Smooth muscle cell (in vitro differentiated cells): ENCODE measurements around the gene VPS9D1. TPM values are rescaled to one million over a fixed set of nuclear protein-coding genes. Genes with fewer than 3 reads are reported as not detected.
"Not testable (repeated sequence)": the region's sequence is repeated elsewhere in the genome, so short reads cannot be mapped to it uniquely, and the experiment has no call there.

ENCODE experiments used
- DNase-seq: peaks from one replicate; lab custom pipeline; 2025; ENCODE audit not compliant: unreplicated experiment; lab: John Stamatoyannopoulos, UW
- H2AFZ ChIP-seq: fragments of 200-600 bp; sonication (generic); 2 replicates; pipeline ENCODE4 v1.6.0; 2016; ENCODE audit warnings: antibody characterized with exemption, low read depth, mild to moderate bottlenecking
- H3F3A ChIP-seq: fragments of 200-600 bp; sonication (generic); 2 replicates; pipeline ENCODE4 v1.6.0; 2017; ENCODE audit warnings: antibody characterized with exemption, low read depth
- H3K27ac ChIP-seq: fragments of 200-600 bp; sonication (generic); 2 replicates; pipeline ENCODE4 v1.5.1; 2016; ENCODE audit warnings: low read depth, mild to moderate bottlenecking
- H3K27me3 ChIP-seq: fragments of 200-600 bp; sonication (generic); 2 replicates; pipeline ENCODE4 v1.6.1; 2016; ENCODE audit warnings: low read depth, mild to moderate bottlenecking
- H3K36me3 ChIP-seq: fragments of 200-600 bp; sonication (generic); 2 replicates; pipeline ENCODE4 v1.5.1; 2016; ENCODE audit warnings: low read depth
- H3K4me1 ChIP-seq: fragments of 200-600 bp; sonication (generic); 2 replicates; pipeline ENCODE4 v1.5.1; 2016; ENCODE audit warnings: low read depth
- H3K4me2 ChIP-seq: fragments of 200-600 bp; sonication (generic); 2 replicates; pipeline ENCODE4 v1.6.0; 2016; ENCODE audit warnings: mild to moderate bottlenecking
- H3K4me3 ChIP-seq: fragments of 200-600 bp; sonication (generic); 2 replicates; pipeline ENCODE4 v1.5.1; 2016; ENCODE audit warnings: mild to moderate bottlenecking
- H3K79me2 ChIP-seq: fragments of 200-600 bp; sonication (generic); 2 replicates; pipeline ENCODE4 v1.6.0; 2016; ENCODE audit warnings: low read depth, mild to moderate bottlenecking
- H3K9ac ChIP-seq: fragments of 200-600 bp; sonication (generic); 2 replicates; pipeline ENCODE4 v1.6.0; 2016; ENCODE audit warnings: low read depth
- H3K9me3 ChIP-seq: fragments of 200-600 bp; sonication (generic); replicated peaks from 2 replicates; pipeline ENCODE4 v1.5.1; 2016; ENCODE audit warnings: low read depth
- H4K20me1 ChIP-seq: fragments of 200-600 bp; sonication (generic); 2 replicates; pipeline ENCODE4 v1.6.0; 2016; ENCODE audit warnings: low read depth
- WGBS: methylation state at CpG from one replicate; pipeline ENCODE4 v1.1.7; 2016; ENCODE audit warnings: low lambda C conversion rate; 5-methylcytosine and 5-hydroxymethylcytosine counted together
- polyA plus RNA-seq: library from polyadenylated mRNA; unstranded; fragments of >200 nt; fragmentation: Nextera tagmentation; extraction: Ambion mirVana; gene quantifications from 2 replicates; pipeline ENCODE4 v1.2.1, GENCODE V29; 2016
- total RNA-seq: library from RNA; depleted of rRNA; stranded (reverse); fragments of >200 nt; gene quantifications from 2 replicates; pipeline ENCODE4 v1.2.3, GENCODE V29; 2014
- TF ChIP-seq, protein P1 (sequence below): fragments of 200-600 bp; sonication (generic); IDR thresholded peaks from 2 replicates; pipeline ENCODE4 v1.5.1; 2017; ENCODE audit warnings: borderline replicate concordance, mild to moderate bottlenecking, antibody characterized with exemption; ENCODE audit not compliant: insufficient read depth, poor library complexity, severe bottlenecking

The VPS9D1 gene
- total and polyA plus RNA-seq, 2 experiments from 2014 or later: 10.6 to 15.7 TPM

DNA sequence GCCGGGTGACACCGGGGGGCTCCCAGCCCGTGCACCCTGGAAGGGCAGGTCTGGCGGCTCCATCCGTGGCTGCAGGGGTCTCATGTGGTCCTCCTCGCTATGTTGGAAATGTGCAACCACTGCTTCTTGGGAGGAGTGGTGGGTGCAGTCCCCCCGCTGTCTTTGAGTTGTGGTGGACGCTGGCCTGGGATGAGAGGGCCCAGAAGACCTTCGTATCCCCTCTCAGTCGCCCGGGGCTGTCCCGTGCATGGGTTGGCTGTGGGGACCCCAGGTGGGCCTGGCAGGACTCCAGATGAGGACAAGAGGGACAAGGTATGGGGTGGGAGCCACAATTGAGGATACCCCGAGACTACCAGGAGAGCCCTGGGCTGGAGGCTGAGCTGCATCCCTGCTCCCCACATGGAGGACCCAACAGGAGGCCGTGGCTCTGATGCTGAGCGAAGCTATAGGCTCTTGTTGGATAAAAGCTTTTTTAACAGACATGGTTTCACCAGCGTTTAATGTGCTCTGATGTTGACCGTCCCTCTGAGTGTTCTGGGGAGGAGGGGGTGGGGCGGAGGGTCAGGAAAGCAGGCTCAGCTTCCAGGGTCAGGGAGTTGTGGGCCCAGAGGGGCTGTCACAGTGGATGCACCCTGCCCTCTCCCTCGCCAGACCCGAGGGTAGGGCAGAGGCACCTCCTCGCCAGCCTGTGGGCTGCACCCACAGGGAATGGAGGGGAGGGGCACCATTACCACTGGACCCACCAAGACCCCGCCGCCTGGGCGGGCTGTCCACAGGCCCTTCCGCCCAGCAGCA, 24.6 kb downstream of the VPS9D1 start:
- Histone ChIP-seq H3K4me2 (no peak overlapping the region), H3K9ac (no peak overlapping the region), H3K9me3 (no peaks in the 10 kb centered on the region), H3F3A (no peaks in the 10 kb centered on the region), H3K27me3 (no peaks in the 10 kb centered on the region), H3K79me2 (peaks cover 3% of the 10 kb centered on the region), H3K27ac (no peak overlapping the region), H3K4me3 (no peak overlapping the region), H2AFZ (no peak overlapping the region), H4K20me1 (peaks cover 21% of the 10 kb centered on the region), H3K36me3 (no peaks in the 10 kb centered on the region), H3K4me1 (peaks cover 12% of the 10 kb centered on the region)
- 90% methylated on average over 24 of the region's 25 CpGs for WGBS
- TF ChIP-seq, protein P1, sequence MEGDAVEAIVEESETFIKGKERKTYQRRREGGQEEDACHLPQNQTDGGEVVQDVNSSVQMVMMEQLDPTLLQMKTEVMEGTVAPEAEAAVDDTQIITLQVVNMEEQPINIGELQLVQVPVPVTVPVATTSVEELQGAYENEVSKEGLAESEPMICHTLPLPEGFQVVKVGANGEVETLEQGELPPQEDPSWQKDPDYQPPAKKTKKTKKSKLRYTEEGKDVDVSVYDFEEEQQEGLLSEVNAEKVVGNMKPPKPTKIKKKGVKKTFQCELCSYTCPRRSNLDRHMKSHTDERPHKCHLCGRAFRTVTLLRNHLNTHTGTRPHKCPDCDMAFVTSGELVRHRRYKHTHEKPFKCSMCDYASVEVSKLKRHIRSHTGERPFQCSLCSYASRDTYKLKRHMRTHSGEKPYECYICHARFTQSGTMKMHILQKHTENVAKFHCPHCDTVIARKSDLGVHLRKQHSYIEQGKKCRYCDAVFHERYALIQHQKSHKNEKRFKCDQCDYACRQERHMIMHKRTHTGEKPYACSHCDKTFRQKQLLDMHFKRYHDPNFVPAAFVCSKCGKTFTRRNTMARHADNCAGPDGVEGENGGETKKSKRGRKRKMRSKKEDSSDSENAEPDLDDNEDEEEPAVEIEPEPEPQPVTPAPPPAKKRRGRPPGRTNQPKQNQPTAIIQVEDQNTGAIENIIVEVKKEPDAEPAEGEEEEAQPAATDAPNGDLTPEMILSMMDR: no peak
- DNase-seq: no peak

DNA sequence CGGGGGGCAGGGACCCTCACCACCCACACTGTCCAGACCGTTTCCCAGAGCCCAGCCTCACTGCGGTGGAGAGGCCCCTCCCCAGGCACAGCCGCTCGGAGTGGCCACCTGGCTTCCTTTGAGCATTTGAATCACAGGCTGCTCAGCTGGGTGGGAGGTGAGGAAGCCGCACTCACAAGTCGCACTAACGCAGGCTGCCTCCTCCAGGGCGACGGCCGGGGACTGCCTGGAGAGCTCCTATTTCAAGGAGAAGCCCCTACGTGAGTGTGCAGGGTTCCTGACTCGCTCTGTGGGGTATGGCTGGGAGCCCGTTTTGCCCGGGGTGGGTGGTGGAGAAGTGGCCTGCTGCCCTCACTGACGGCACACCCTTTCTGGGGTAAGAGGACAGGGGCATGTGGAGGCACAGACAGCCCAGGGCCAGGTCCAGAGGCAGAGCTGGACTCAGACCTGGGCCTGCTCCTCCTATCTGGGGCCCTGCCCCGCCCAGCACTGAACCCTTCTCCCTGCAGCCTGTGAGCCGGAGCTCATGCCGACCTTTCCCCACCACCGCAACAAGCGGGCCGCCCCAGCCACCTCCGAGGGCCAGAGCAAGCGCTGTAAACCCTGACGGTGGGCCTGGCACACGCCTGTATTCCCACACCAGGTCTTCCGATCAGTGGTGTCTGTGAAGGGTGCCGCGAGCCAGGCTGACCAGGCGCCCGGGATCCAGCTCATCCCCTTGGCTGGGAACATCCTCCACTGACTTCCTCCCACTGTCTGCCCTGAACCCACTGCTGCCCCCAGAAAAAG, 25.4 kb downstream of the VPS9D1 start:
- no peaks in the 10 kb centered on the region for H3K36me3 ChIP-seq
- TF ChIP-seq, protein P1: no peak
- 94% methylated on average over 31 of the region's 31 CpGs for WGBS
- H3K9ac ChIP-seq: no peak overlapping the region
- no peaks in the 10 kb centered on the region for H3F3A ChIP-seq
- H3K4me3 ChIP-seq: no peak overlapping the region
- H2AFZ ChIP-seq: no peak overlapping the region
- H3K9me3 ChIP-seq: no peaks in the 10 kb centered on the region
- H3K79me2 ChIP-seq: peaks cover 3% of the 10 kb centered on the region
- H3K27me3 ChIP-seq: no peaks in the 10 kb centered on the region
- no peak overlapping the region for H3K27ac ChIP-seq
- H3K4me2 ChIP-seq: no peak overlapping the region
- DNase-seq: no peak
- peaks cover 5% of the 10 kb centered on the region for H3K4me1 ChIP-seq
- peaks cover 16% of the 10 kb centered on the region for H4K20me1 ChIP-seq

DNA sequence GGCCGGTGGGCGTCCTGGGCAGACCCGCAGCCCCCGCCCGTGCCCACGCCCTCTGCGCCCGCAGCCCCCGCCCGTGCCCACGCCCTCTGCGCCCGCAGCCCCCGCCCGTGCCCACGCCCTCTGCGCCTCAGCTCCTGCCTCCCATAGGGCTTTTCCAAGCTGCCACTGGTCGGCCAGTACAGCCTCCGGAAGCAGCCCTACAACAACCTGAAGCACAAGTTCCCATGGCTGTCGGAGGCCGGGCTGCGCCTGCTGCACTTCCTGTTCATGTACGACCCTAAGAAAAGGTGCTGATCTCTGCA, 26.0 kb downstream of the VPS9D1 start:
- not testable (repeated sequence) for H3K27ac ChIP-seq, H3K9ac ChIP-seq, H3K27me3 ChIP-seq, H3K4me3 ChIP-seq, H3K4me2 ChIP-seq, H3K36me3 ChIP-seq, H3K4me1 ChIP-seq, DNase-seq, H3K79me2 ChIP-seq, H3F3A ChIP-seq, H3K9me3 ChIP-seq, H2AFZ ChIP-seq
- H4K20me1 ChIP-seq: peaks cover 13% of the 10 kb centered on the region
- WGBS: 100% methylated on average over 3 of the region's 23 CpGs

DNA sequence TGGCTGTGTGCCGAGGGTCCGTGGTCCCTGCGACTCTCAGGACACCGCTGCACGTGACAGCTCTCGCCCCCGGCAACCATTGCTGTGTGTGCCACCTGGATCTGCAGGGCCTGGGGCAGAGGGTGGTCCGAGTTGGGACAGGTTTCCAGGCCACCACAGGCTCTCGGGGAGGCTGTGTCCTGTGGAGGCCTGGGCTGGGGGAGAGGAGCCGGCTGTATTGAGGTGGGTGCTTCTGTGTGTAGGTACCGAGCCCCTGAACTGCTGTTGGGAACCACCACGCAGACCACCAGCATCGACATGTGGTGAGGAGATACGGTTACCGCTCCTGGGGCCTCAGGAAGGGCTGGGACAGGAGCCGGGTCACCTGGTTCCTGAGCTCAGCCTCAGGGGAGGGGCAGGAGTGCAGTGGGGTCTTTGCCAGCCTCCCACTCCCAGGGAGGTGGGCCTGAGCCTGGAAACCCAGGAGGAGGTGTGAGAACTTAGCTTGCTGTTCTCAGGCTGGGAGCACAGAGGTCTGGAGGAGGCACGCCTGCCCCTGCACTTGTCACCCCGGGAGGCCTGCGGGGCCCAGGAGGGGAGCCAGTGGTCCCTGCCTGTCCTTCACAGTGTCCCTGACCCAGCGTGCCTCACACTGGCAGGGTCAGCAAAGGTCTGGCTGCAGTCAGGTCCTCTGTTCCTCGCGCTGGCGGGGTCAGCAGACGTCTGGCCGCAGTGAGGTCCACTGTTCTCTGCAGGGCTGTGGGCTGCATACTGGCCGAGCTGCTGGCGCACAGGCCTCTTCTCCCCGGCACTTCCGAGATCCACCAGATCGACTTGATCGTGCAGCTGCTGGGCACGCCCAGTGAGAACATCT, 26.5 kb downstream of the VPS9D1 start:
- Histone ChIP-seq H3K9me3 (no peaks in the 10 kb centered on the region), H3K27me3 (no peaks in the 10 kb centered on the region), H3K4me1 (no peaks in the 10 kb centered on the region), H3K4me3 (no peak overlapping the region), H3F3A (no peaks in the 10 kb centered on the region), H3K79me2 (peaks cover 5% of the 10 kb centered on the region), H4K20me1 (peaks cover 7% of the 10 kb centered on the region), H3K27ac (no peak overlapping the region), H3K9ac (no peak overlapping the region), H3K4me2 (no peak overlapping the region), H3K36me3 (no peaks in the 10 kb centered on the region), H2AFZ (no peak overlapping the region)
- DNase-seq: no peak
- TF ChIP-seq, protein P1: no peak
- 98% methylated on average over 32 of the region's 32 CpGs for WGBS
